ENCODE results near the gene DCPS.

GRCh38 chr11:126335463-126335760 lies 31.6 kb downstream of the DCPS start:
- TF ChIP-seq CTCF (IDR thresholded peaks at IDR 0.05) (no peak), CREB1 (CRISPR knock-in tag; IDR thresholded peaks at IDR 0.05) (no peak), JUN (CRISPR knock-in tag; IDR thresholded peaks at IDR 0.05) (no peak), NFE2L1 (CRISPR knock-in tag; IDR thresholded peaks at IDR 0.05) (no peak), TP53 (CRISPR knock-in tag; IDR thresholded peaks at IDR 0.05) (no peak), ESRRA (CRISPR knock-in tag; IDR thresholded peaks at IDR 0.05; ENCODE audit: borderline replicate concordance) (no peak), HMGXB4 (CRISPR knock-in tag; IDR thresholded peaks at IDR 0.05) (no peak), NFYB (CRISPR knock-in tag; conservative IDR thresholded peaks at IDR 0.05; ENCODE audit: low read depth) (no peak), ZBTB43 (CRISPR knock-in tag; IDR thresholded peaks at IDR 0.05) (no peak), SP1 (CRISPR knock-in tag; conservative IDR thresholded peaks at IDR 0.05) (no peak), TEAD4 (CRISPR knock-in tag; IDR thresholded peaks at IDR 0.05) (no peak), MLX (CRISPR knock-in tag; IDR thresholded peaks at IDR 0.05) (no peak)
